OCI-LY3 (cell line): Measurements from ENCODE around the gene PCP4.

Source experiments
- H2AFZ ChIP-seq: fragments of 200-600, 300-600 bp; shearing (Covaris generic); 2 replicates; pipeline ENCODE4 v1.6.0; 2014; ENCODE audit warnings: antibody characterized with exemption, low read depth, low read length
- H3K27ac ChIP-seq: fragments of 200-600, 300-600 bp; sonication (generic); 2 replicates; pipeline ENCODE4 v1.5.1; 2014; ENCODE audit warnings: mild to moderate bottlenecking, low read length, moderate library complexity, mixed read lengths
- H3K27me3 ChIP-seq: fragments of 200-600, 300-600 bp; sonication (generic); 2 replicates; pipeline ENCODE4 v1.6.1; 2014; ENCODE audit warnings: low read depth, low read length, mixed read lengths
- H3K36me3 ChIP-seq: fragments of 200-600, 300-600 bp; sonication (generic); replicated peaks from 2 replicates; pipeline ENCODE3; 2014; ENCODE audit warnings: low read depth, low read length, mixed read lengths
- H3K4me1 ChIP-seq: fragments of 300-600, 200-600 bp; sonication (generic); 2 replicates; pipeline ENCODE4 v1.6.1; 2014; ENCODE audit warnings: low read length, mixed read lengths
- H3K4me2 ChIP-seq: fragments of 200-600, 300-600 bp; sonication (generic); 2 replicates; pipeline ENCODE4 v1.6.1; 2014; ENCODE audit warnings: low read length, mixed read lengths
- H3K4me3 ChIP-seq: fragments of 300-600, 200-600 bp; sonication (generic); 2 replicates; pipeline ENCODE4 v1.5.1; 2014; ENCODE audit warnings: antibody characterized with exemption, mild to moderate bottlenecking, low read length, moderate library complexity
- H3K79me2 ChIP-seq: fragments of 300-600, 200-600 bp; shearing (Covaris generic); 2 replicates; pipeline ENCODE4 v1.6.1; 2014; ENCODE audit warnings: mild to moderate bottlenecking, low read length, mixed read lengths
- H3K9ac ChIP-seq: fragments of 300-600, 200-600 bp; shearing (Covaris generic); 2 replicates; pipeline ENCODE4 v1.6.0; 2014; ENCODE audit warnings: mild to moderate bottlenecking, low read length, moderate library complexity
- H3K9me3 ChIP-seq: fragments of 200-600, 300-600 bp; shearing (Covaris generic); 2 replicates; pipeline ENCODE4 v1.6.1; 2014; ENCODE audit warnings: low read length, mixed read lengths; ENCODE audit not compliant: insufficient read depth
- H4K20me1 ChIP-seq: fragments of 200-600, 300-600 bp; sonication (generic); 2 replicates; pipeline ENCODE4 v1.6.1; 2016; ENCODE audit warnings: low read length, mixed read lengths; ENCODE audit not compliant: insufficient read depth
- CTCF ChIP-seq: fragments of 200-600, 300-600 bp; sonication (generic); IDR thresholded peaks from 2 replicates; pipeline ENCODE4 v1.5.1; 2014; ENCODE audit warnings: antibody characterized with exemption, low read length, low read depth
- EZH2phosphoT487 ChIP-seq: fragments of 200-600 bp; shearing (Covaris generic); IDR thresholded peaks from 2 replicates; pipeline ENCODE4 v1.6.1; 2018; ENCODE audit warnings: antibody characterized with exemption, mixed run types, low read depth

PCP4 gene

GRCh38 chr21:39934895-39935294, 67.7 kb downstream of the PCP4 start:
- no peaks in the 10 kb centered on the region for H3K27me3 ChIP-seq
- H3K4me1 ChIP-seq: no peaks in the 10 kb centered on the region
- H3K4me2 ChIP-seq: no peak overlapping the region
- H3K36me3 ChIP-seq: no peaks in the 10 kb centered on the region
- TF ChIP-seq EZH2phosphoT487: no peak
- TF ChIP-seq CTCF: no peak
- no peak overlapping the region for H2AFZ ChIP-seq
- no peaks in the 10 kb centered on the region for H4K20me1 ChIP-seq
- no peaks in the 10 kb centered on the region for H3K79me2 ChIP-seq
- H3K9me3 ChIP-seq: no peaks in the 10 kb centered on the region
- H3K9ac ChIP-seq: no peak overlapping the region
- no peak overlapping the region for H3K4me3 ChIP-seq
- H3K27ac ChIP-seq: no peak overlapping the region

- Histone ChIP-seq H3K79me2 (no peaks in the 10 kb centered on the region), H3K4me3 (no peak overlapping the region), H3K9me3 (no peaks in the 10 kb centered on the region), H3K4me2 (no peak overlapping the region), H3K4me1 (no peaks in the 10 kb centered on the region), H3K27ac (no peak overlapping the region), H3K36me3 (no peaks in the 10 kb centered on the region), H4K20me1 (no peaks in the 10 kb centered on the region), H3K27me3 (no peaks in the 10 kb centered on the region), H3K9ac (no peak overlapping the region), H2AFZ (no peak overlapping the region)
- TF ChIP-seq EZH2phosphoT487 (no peak), CTCF (no peak)
Measured at GRCh38 chr21:39935716-39936115, 68.5 kb downstream of the PCP4 start.

- no peak for TF ChIP-seq EZH2phosphoT487
- TF ChIP-seq CTCF: no peak
- Histone ChIP-seq H3K79me2 (no peaks in the 10 kb centered on the region), H3K36me3 (no peaks in the 10 kb centered on the region), H3K4me1 (no peaks in the 10 kb centered on the region), H3K27me3 (no peaks in the 10 kb centered on the region), H3K4me2 (no peak overlapping the region), H2AFZ (no peak overlapping the region), H4K20me1 (no peaks in the 10 kb centered on the region), H3K9ac (no peak overlapping the region), H3K27ac (no peak overlapping the region), H3K4me3 (no peak overlapping the region), H3K9me3 (no peaks in the 10 kb centered on the region)
Measured at GRCh38 chr21:39938086-39938625, 70.9 kb downstream of the PCP4 start.

- no peaks in the 10 kb centered on the region for H3K79me2 ChIP-seq
- TF ChIP-seq EZH2phosphoT487 (no peak), CTCF (no peak)
- H3K4me3 ChIP-seq: no peak overlapping the region
- no peak overlapping the region for H3K27ac ChIP-seq
- no peaks in the 10 kb centered on the region for H3K4me1 ChIP-seq
- no peaks in the 10 kb centered on the region for H4K20me1 ChIP-seq
- H2AFZ ChIP-seq: no peak overlapping the region
- no peaks in the 10 kb centered on the region for H3K9me3 ChIP-seq
- no peak overlapping the region for H3K9ac ChIP-seq
- no peaks in the 10 kb centered on the region for H3K27me3 ChIP-seq
- H3K4me2 ChIP-seq: no peak overlapping the region
- H3K36me3 ChIP-seq: no peaks in the 10 kb centered on the region
Measured at GRCh38 chr21:39946199-39946598, 79.0 kb downstream of the PCP4 start.
